Activated gamma-delta T cell (primary cell): ENCODE measurements around the gene GPR107.

Source experiments
- DNase-seq: peaks from one replicate; lab custom pipeline; 2025; lab: John Stamatoyannopoulos, UW

GPR107 gene

DNA sequence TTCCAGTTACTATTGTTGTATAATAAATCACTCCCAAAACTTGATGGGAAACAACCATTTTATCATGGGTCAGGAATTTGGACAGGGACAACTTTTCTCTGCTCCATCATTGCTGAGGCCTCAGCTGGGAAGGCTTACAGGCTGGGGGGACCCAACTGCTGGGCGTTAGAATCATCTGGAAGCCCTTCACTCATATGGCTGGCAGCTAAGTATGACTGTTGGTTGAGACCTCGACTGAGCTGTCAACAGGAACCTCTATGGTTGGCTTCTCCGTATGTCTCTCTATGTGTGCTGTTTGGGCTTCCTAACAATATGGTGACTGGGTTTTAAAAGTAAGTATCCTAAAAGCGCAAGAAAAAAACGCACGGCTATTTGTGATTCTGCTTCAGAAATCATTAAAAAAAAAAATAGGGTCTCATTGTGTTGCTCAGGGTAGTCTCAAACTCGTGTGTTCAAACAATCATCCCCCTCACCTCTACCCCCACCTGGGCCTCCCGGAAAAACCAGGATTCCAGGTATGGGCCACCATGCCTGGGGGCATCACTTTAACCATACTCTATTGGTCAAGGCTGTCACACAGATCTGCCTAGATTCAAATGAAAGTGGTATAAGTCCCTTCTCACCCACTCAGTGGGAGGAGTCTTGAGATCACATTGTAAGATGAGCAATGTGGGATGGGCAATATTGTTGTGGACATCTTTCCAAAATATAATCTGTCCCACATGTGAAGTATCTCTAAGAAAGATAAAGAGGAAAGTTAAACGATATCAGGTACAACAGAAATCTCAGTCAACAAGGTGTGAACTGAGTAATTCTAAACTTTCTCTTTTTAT lies 26.0 kb upstream of the GPR107 start:
- no peak for DNase-seq

DNA sequence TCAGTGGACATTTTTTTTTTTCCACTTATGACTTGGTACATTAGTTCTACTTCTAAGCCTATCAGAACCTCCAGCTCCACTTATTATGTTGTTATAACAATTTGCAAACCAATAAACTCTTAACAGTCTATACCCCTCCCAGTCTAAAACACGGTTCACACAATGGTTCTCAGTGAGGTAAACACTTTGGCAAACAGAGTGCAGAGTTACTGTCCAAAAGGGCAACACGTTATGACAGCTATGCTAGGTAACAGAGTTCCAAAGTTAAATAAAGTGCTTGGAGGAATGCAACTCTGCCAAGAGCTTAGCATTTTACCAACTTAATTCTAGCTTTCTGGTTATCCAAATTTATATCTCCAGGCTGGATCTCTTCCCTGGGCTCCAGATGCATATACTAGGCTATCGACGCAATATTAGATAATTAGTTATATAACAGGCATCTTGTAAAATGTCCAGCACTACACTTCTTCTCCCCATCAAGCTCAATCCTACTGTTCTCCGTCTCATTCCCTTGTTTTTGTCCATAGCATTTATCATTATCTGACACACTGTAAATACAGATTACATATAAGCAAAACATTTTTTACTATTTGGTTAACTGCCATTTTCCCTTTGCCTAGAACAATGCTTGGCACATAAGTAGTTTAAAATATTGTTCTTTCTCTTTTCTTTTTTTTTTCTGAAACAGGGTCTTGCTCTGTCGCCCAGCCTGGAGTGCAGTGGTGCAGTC lies 25.0 kb upstream of the GPR107 start:
- no peak for DNase-seq

DNA sequence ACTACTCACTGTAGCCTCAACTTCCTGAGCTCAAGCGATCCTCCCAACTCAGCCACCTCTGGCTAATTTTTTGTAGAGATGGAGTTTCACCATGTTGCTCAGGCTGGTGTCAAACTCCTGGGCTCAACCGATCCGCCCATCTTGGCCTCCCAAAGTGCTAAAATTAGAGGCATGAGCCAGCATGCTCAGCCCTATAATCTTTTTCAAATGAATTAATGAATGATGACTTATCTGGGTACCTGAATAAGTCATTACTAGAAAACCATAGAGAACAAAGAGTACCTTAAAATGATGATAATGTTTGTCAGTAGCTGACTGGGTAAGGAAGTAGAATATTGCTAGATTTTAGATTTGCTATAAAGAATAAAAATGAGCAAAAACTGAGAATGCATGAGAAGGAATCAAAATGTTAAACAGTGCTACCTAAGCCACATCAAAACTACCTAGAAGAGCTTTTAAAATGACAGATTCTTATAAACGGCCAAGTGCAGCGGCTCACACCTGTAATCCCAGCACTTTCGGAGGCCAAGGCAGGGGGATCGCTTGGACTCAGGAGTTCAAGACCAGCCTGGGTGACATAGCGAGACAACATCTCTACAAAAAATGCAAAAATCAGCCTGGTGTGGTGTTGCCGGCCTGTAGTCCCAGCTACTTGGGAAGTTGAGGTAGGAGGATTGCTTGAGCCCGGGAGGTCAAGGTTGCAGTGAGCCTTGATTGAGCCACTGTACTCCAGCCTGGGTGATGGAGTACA lies 24.3 kb upstream of the GPR107 start:
- no peak for DNase-seq

GRCh38 chr9:130030651-130031127 lies 23.0 kb upstream of the GPR107 start:
- no peak for DNase-seq

GRCh38 chr9:130034570-130034969 lies 19.1 kb upstream of the GPR107 start:
- no peak for DNase-seq

- DNase-seq = no peak
These were observed 17.6 kb upstream of the GPR107 start for GRCh38 chr9:130036099-130036498.

- DNase-seq = no peak
These were observed 14.1 kb upstream of the GPR107 start for GRCh38 chr9:130039528-130040147.

DNA sequence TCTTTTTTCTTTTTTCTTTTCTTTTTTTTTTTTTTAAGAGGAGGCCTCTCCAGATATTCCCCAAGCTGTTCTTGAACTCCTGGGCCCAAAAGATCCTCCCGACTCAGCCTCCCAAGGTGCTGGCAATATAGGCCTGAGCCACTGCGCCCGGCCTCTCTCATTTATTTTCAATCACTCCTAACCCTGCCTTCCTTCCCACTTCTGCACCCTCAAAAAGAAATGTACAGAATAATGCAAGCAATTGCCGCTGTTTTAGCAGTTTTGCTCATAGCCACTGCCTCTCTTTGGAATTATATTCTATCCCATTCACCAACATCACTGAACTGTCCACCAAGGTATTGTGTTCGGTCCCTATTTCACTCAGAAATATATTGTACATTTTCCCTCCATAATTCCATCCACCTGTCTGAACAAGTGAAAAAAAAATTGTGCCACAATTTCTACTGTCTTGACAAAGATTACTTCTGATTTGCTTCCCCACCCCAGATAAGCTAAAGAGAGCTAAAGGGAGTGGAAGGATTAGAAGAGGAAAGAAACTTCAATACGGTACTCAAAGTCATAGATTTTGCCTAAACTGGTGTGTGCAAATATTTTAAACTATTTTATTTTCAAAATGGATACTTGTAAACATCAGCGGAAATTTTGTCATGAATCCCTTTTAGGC lies 12.6 kb upstream of the GPR107 start:
- DNase-seq = no peak

- DNase-seq = no peak
These were observed 11.9 kb upstream of the GPR107 start for GRCh38 chr9:130041648-130042405.

GRCh38 chr9:130042406-130042884 lies 11.3 kb upstream of the GPR107 start:
- no peak for DNase-seq

GRCh38 chr9:130042885-130043653 lies 10.6 kb upstream of the GPR107 start, which contains the start of gene FNBP1:
FNBP1 (minus strand) TSS chr9:130043189; CDS start chr9:130042975, 214 bp downstream.
- peak; percentile 72 for DNase-seq

- no peak for DNase-seq
These were observed 9.8 kb upstream of the GPR107 start for GRCh38 chr9:130043654-130044623.

DNA sequence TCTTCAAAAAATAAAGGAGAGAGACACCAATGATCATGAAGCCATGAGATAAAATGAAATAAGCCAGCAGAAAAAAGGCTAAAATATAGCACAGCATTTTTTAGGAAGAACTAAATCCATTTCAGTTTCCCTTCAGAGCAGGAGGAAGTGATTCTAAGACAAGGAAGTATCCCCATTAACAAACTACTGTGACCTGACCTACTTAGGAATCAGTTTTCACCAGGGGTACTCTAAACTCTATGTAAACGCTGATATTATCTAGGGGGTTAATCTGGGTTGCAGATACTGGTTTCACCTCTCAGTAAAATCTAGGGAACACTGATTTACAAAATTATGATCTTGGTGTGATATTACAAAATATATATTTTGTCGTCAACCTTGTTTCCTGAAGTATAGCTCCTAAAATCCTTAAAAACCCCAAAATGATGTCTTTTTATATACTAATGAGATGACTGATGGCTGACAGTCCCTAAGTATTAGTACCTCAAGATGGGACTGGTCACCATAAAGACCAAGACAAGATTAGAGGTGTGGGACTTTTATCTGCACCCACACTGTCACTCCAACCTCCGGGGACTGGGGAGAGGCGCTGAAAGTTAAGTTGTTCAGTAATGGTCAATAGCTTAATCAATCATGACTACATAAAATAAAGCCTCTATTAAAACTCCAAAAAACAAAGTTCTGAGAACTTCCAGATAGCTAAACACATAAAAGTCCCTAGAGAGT lies 7.8 kb upstream of the GPR107 start:
- no peak for DNase-seq

- DNase-seq = no peak
These were observed 4.1 kb upstream of the GPR107 start for GRCh38 chr9:130049431-130050210.

DNA sequence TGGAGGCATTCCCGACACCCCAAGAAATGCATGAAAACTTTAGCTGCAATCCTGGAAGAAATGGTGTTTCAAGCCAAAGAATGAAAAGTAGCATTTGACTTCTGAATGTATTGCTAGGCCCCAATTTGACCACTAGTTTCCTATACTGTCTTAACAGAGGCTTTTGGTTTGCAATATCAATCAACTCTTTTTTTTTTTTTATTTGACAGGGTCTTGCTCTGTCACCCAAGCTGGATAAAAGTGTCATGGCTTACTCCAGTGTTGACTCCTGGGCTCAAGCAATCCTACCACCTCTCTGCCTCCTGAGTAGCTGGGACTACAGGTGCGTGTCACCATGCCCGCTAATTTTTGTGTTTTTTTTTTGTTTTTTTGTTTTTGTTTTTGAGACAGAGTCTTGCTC lies 3.2 kb upstream of the GPR107 start:
- no peak for DNase-seq

DNA sequence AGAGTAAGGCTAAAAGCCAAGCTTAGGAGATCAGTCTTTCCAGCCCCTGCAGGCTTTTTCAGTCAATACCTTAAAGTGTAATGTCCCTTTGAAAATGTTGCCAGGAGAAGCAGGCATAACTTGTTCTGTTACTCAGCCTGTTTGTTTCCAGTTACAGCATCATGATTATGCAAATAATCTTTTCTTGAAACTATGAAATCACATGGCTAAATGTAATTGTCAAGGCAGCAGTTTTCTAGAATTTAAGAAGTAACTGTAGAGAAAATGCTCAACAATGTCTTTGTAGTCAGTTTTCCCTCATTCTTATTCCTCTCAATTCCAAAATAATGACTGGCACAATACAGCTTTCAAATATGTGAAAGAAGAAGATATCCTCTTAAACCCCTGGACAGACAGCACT lies 1.9 kb upstream of the GPR107 start:
- no peak for DNase-seq

DNA sequence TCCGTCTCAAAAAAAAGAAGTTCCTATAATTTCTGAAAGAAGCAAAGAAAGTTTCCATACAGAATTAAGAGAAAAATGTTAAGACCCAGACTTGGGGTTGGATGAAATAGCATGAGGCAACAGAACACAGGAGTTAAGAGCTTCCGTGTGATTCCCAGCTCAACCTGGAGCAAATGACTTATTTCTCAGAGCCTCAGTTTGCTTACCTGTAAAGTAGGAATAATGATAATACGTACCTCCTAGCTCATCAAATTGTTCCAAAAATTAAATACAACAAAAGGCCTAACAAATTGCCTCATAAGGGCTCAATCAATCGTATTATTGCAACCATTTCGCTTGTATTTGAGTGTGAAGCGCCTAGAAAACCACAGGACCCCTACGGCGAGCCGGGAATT lies 600 bp upstream of the GPR107 start:
- DNase-seq = no peak
